OCI-LY7 (cell line): ENCODE data around the gene MTCH1. TPM values are rescaled to one million over a fixed set of nuclear protein-coding genes. Genes with fewer than 3 reads are reported as not detected.
A peak's percentile ranks its signal among the peaks of the same experiment; 100 is the strongest.

ENCODE experiments used
- BruUV-seq: library from RNA; stranded (reverse); fragments of 400-500 nt; replicated peaks from 2 replicates; lab custom pipeline; 2021; lab: Mats Ljungman, UMichigan
- CTCF ChIA-PET: fragments of 300-600 bp; sonication (Branson Sonifier 250); formaldehyde crosslinking; loops from one replicate; lab custom pipeline; 2022; ENCODE audit warnings: antibody characterized with exemption; ENCODE audit not compliant: unreplicated experiment; lab: Charles Lee
- POLR2A ChIA-PET: fragments of 300-600 bp; sonication (Branson Sonifier 250); formaldehyde crosslinking; loops from one replicate; lab custom pipeline; 2022; ENCODE audit warnings: antibody characterized with exemption; lab: Charles Lee
- DNase-seq: peaks from one replicate; pipeline ENCODE4 v3.0.0-alpha.2; 2015; ENCODE audit warnings: low spot score
- H2AFZ ChIP-seq: fragments of 200-600 bp; sonication (generic), shearing (Covaris generic); 2 replicates; pipeline ENCODE4 v1.6.1; 2014; ENCODE audit warnings: mild to moderate bottlenecking, antibody characterized with exemption, low read length, moderate library complexity
- H3K27ac ChIP-seq: fragments of 200-600 bp; sonication (generic); 2 replicates; pipeline ENCODE4 v1.5.1; 2014; ENCODE audit warnings: mixed run types, low read depth, mild to moderate bottlenecking, moderate library complexity, low read length, inconsistent platforms; ENCODE audit not compliant: poor library complexity, severe bottlenecking
- H3K36me3 ChIP-seq: fragments of 200-600 bp; sonication (generic); 2 replicates; pipeline ENCODE4 v1.6.1; 2014; ENCODE audit warnings: mild to moderate bottlenecking, antibody characterized with exemption, low read length, moderate library complexity, mixed read lengths; ENCODE audit not compliant: insufficient read depth
- H3K4me1 ChIP-seq: fragments of 200-600 bp; sonication (generic); 2 replicates; pipeline ENCODE4 v1.5.1; 2014; ENCODE audit warnings: mild to moderate bottlenecking, low read length; ENCODE audit not compliant: insufficient read depth, poor library complexity, severe bottlenecking
- H3K4me2 ChIP-seq: fragments of 200-600 bp; sonication (generic); 2 replicates; pipeline ENCODE4 v1.6.1; 2014; ENCODE audit warnings: mild to moderate bottlenecking, low read length
- H3K4me3 ChIP-seq: fragments of 200-600 bp; sonication (generic); 2 replicates; pipeline ENCODE4 v1.5.1; 2014; ENCODE audit warnings: mild to moderate bottlenecking, low read depth, low read length; ENCODE audit not compliant: poor library complexity, severe bottlenecking
- H3K79me2 ChIP-seq: fragments of 200-600 bp; sonication (generic); 2 replicates; pipeline ENCODE4 v1.6.1; 2016; ENCODE audit warnings: low read depth, mild to moderate bottlenecking, low read length, moderate library complexity, mixed read lengths; ENCODE audit not compliant: insufficient read depth
- H3K9me2 ChIP-seq: fragments of 200-600 bp; sonication (generic); 2 replicates; pipeline ENCODE4 v1.6.1; 2016; ENCODE audit warnings: mild to moderate bottlenecking, low read length, mixed read lengths; ENCODE audit not compliant: insufficient read depth
- H3K9me3 ChIP-seq: fragments of 200-600 bp; sonication (generic); 2 replicates; pipeline ENCODE4 v1.6.1; 2014; ENCODE audit warnings: mild to moderate bottlenecking, mixed run types, low read length, mixed read lengths
- H4K20me1 ChIP-seq: fragments of 200-600 bp; sonication (generic); 2 replicates; pipeline ENCODE4 v1.6.1; 2014; ENCODE audit warnings: mild to moderate bottlenecking, antibody characterized with exemption, low read length, moderate library complexity, mixed read lengths; ENCODE audit not compliant: insufficient read depth
- EZH2phosphoT487 ChIP-seq: fragments of 200-600 bp; sonication (generic); IDR thresholded peaks from 2 replicates; pipeline ENCODE4 v1.6.1; 2018; ENCODE audit warnings: low read depth, borderline replicate concordance, mild to moderate bottlenecking, mixed run types, antibody characterized with exemption, low read length, moderate library complexity, mixed read lengths
- intact Hi-C: fragments of 100-400 bp; cut with micrococcal nuclease; formaldehyde crosslinking; loops from one replicate; pipeline ENCODE4 v1.10.0; 2022; ENCODE audit not compliant: unreplicated experiment
- total RNA-seq, 2 experiments: library from RNA; depleted of rRNA in 1 of 2; stranded (reverse); fragments of >200 nt in 1 of 2; shearing (Covaris generic) in 1 of 2; gene quantifications; 2 replicates each; pipeline ENCODE4 v1.2.3, GENCODE V29; 2014 to 2022
- TF ChIP-seq, protein P1 (sequence below): fragments of 200-600 bp; sonication (generic); conservative IDR thresholded peaks from 2 replicates; pipeline ENCODE4 v1.5.1; 2014; ENCODE audit warnings: mild to moderate bottlenecking, antibody characterized with exemption, low read length, moderate library complexity, mixed read lengths

Gene MTCH1
- total RNA-seq, 2 experiments from 2014 or later, result 72.5 to 93.7 TPM

DNA sequence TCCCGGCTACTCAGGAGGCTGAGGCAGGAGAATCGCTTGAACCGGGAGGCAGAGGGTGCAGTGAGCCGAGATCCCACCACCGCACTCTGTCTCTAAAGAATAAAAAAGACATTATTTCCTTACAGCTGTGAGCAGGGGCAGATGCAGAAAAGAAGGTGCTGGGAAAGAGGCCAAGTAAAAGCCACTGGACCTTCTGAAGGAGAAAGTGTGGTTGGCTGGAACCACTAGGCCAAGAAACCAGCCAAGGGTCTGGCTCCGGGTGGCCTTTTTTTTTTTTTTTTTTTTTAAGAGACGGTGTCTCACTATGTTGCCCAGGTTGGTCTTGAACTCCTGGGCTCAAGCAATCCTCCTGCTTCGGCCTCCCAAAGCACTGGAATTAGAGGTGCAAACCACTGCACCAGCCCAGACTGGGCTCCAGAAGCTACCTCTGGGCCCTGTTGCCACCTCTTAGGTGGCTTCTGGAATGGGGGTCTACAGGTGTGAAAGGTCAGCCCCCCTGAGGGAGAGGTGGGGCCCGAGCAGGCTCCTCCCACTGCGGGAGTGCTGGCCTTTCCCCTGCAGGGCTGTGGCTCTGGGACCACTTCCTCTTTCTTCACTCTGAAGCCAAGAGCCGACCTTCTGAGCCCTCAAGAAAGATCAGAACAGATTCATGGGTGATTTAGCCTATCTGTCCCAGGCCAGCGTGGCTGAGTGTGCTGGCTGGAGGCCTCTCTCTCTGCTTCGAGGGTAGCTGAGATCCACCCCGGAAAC is 19.2 kb upstream of the MTCH1 start, which contains the start of gene FGD2:
Gene FGD2 (plus strand): TSS at position 595 of the 750 bp plus-strand sequence. CDS start 163 bp downstream, outside the sequence.
- intact Hi-C loops, result loop anchor here (10.0 kb wide), 1 partner anchor 410 kb away; the partner anchor contains the start of gene SRSF3
- peak; percentile 90 for DNase-seq
- peak within 1 kb of the TSS; percentile 84; the same call in 1 of the 2 replicates for H2AFZ ChIP-seq
- H3K4me2 ChIP-seq, result peak within 1 kb of the TSS; percentile 86
- TF ChIP-seq, protein P1, sequence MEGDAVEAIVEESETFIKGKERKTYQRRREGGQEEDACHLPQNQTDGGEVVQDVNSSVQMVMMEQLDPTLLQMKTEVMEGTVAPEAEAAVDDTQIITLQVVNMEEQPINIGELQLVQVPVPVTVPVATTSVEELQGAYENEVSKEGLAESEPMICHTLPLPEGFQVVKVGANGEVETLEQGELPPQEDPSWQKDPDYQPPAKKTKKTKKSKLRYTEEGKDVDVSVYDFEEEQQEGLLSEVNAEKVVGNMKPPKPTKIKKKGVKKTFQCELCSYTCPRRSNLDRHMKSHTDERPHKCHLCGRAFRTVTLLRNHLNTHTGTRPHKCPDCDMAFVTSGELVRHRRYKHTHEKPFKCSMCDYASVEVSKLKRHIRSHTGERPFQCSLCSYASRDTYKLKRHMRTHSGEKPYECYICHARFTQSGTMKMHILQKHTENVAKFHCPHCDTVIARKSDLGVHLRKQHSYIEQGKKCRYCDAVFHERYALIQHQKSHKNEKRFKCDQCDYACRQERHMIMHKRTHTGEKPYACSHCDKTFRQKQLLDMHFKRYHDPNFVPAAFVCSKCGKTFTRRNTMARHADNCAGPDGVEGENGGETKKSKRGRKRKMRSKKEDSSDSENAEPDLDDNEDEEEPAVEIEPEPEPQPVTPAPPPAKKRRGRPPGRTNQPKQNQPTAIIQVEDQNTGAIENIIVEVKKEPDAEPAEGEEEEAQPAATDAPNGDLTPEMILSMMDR, result no peak
- TF ChIP-seq EZH2phosphoT487, result no peak
- H3K36me3 ChIP-seq, result peaks cover 7% of the 10 kb centered on the region; the same call in 1 of the 2 replicates
- H3K4me1 ChIP-seq, result peaks cover 65% of the 10 kb centered on the region
- H3K27ac ChIP-seq, result peak within 1 kb of the TSS; percentile 70
- H4K20me1 ChIP-seq, result no peaks in the 10 kb centered on the region
- CTCF ChIA-PET, result interaction anchor here (0.6 to 2.6 kb wide), 3 partner anchors 13 to 419 kb away, joined by 3 to 19 read pairs (median 3); no protein-coding TSS in a partner anchor
- no TSS peak for BruUV-seq
- no peaks in the 10 kb centered on the region for H3K9me2 ChIP-seq
- no peaks in the 10 kb centered on the region; the same call in 1 of the 2 replicates for H3K79me2 ChIP-seq
- no peaks in the 10 kb centered on the region for H3K9me3 ChIP-seq
- H3K4me3 ChIP-seq, result peak within 1 kb of the TSS; percentile 70
- POLR2A ChIA-PET, result interaction anchor here (0.7 to 4.1 kb wide), 6 partner anchors 8 to 130 kb away, joined by 3 to 32 read pairs (median 12); partner anchors contain the start of genes MTCH1, PI16 and PPIL1

DNA sequence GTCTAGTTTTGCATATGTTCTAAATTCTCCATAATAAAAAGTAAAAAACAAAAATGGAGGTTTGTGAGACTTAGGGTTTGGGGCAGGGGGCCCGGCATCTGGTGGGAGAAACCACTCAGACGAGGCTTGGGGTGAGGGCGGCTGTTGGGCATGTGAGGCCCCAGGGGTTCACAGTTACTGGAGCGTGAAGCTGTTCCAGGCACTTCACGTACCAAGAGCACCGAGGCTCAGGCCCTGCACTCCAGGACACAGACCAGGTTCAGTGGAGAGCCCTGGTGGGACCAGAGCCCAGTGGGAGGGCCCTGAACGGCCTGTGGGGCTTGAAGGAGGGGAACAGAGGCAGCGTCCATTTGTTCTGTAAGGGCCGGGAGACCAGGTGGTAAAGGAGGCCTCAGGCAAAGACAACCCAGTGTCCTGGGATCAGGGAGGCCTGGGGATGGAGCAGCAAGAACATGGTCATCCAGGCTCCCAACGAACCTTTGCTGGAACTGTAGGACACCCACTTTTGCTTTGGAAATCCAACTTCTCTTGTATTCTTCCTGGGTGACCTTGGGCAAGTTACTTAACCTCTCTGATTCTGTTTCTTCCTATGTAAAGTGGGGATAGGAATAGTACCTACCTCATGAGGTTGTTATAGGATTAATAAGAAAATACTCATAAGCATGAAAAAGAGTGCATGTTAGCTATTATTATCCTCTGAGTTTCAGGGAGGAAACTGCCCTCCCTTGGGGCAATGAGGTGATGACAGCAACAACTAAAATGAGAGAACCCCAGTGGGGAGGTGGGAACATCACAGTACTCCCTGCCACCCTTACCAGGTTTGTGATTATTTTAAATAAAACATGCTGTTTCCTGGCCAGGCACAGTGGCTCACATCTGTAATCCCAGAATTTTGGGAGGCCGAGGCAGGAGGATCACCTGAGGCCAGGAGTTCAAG is 18.3 kb upstream of the MTCH1 start:
- intact Hi-C loops, result loop anchor here (10.0 kb wide), 1 partner anchor 410 kb away; the partner anchor contains the start of gene SRSF3
- POLR2A ChIA-PET, result interaction anchor here (0.8 to 4.1 kb wide), 3 partner anchors 14 to 130 kb away, joined by 3 to 24 read pairs (median 3); partner anchors contain the start of genes MTCH1 and PPIL1
- peak overlapping the region; percentile 70 for H3K27ac ChIP-seq
- no peak for TF ChIP-seq EZH2phosphoT487
- TF ChIP-seq, protein P1, result no peak
- H4K20me1 ChIP-seq, result no peaks in the 10 kb centered on the region
- no TSS peak for BruUV-seq
- H3K4me1 ChIP-seq, result peaks cover 72% of the 10 kb centered on the region
- peak overlapping the region; percentile 70 for H3K4me3 ChIP-seq
- H2AFZ ChIP-seq, result peak overlapping the region; percentile 84
- H3K79me2 ChIP-seq, result no peaks in the 10 kb centered on the region; the same call in 1 of the 2 replicates
- H3K36me3 ChIP-seq, result peaks cover 4% of the 10 kb centered on the region; the same call in 1 of the 2 replicates
- peak; percentile 76 for DNase-seq
- no peaks in the 10 kb centered on the region for H3K9me2 ChIP-seq
- no peaks in the 10 kb centered on the region for H3K9me3 ChIP-seq
- CTCF ChIA-PET, result interaction anchor here (0.9 kb wide), 1 partner anchor 14 kb away, joined by 3 read pairs; no protein-coding TSS in a partner anchor
- H3K4me2 ChIP-seq, result peak overlapping the region; percentile 86
